Endothelial cell (in vitro differentiated cells): ENCODE data around the gene KCNH3. TPM values are rescaled to one million over a fixed set of nuclear protein-coding genes. Genes with fewer than 3 reads are reported as not detected.

Experiments used
- DNase-seq: peaks from one replicate; pipeline ENCODE4 v3.0.0; 2021; ENCODE audit warnings: low spot score
- H3K27ac Mint-ChIP-seq: one replicate; pipeline ENCODE4 v1.8.0; 2021; ENCODE audit warnings: mixed read lengths, inconsistent platforms; ENCODE audit not compliant: unreplicated experiment
- H3K27me3 Mint-ChIP-seq: one replicate; pipeline ENCODE4 v1.8.0; 2021; ENCODE audit warnings: mild to moderate bottlenecking, moderate library complexity, mixed read lengths, inconsistent platforms; ENCODE audit not compliant: unreplicated experiment
- H3K36me3 Mint-ChIP-seq: one replicate; pipeline ENCODE4 v1.8.0; 2021; ENCODE audit warnings: mild to moderate bottlenecking, low read depth, mixed read lengths, inconsistent platforms; ENCODE audit not compliant: unreplicated experiment
- H3K4me1 Mint-ChIP-seq: one replicate; pipeline ENCODE4 v1.8.0; 2021; ENCODE audit warnings: mild to moderate bottlenecking, mixed read lengths, inconsistent platforms; ENCODE audit not compliant: unreplicated experiment
- H3K4me3 Mint-ChIP-seq: one replicate; pipeline ENCODE4 v1.8.0; 2021; ENCODE audit warnings: mild to moderate bottlenecking, mixed read lengths, inconsistent platforms; ENCODE audit not compliant: unreplicated experiment
- H3K9me3 Mint-ChIP-seq: one replicate; pipeline ENCODE4 v1.8.0; 2021; ENCODE audit warnings: mixed read lengths, inconsistent platforms; ENCODE audit not compliant: unreplicated experiment
- total RNA-seq: library from RNA; stranded (reverse); fragmentation: NEBNext Ultra II Directional; extraction: Animal tissue kit (Norgen Biotek cat#: 25700); gene quantifications from one replicate; pipeline ENCODE4 v1.2.1, GENCODE V29; 2021; ENCODE audit not compliant: unreplicated experiment
- TF ChIP-seq, protein P1 (sequence below): fragments of 200-600 bp; sonication (generic); IDR thresholded peaks from one replicate; pipeline ENCODE4 v1.5.0; 2021; ENCODE audit warnings: antibody characterized with exemption; ENCODE audit not compliant: unreplicated experiment

The KCNH3 gene
- total RNA-seq, 1 donor from 2014 or later, result 0.15 TPM

DNA sequence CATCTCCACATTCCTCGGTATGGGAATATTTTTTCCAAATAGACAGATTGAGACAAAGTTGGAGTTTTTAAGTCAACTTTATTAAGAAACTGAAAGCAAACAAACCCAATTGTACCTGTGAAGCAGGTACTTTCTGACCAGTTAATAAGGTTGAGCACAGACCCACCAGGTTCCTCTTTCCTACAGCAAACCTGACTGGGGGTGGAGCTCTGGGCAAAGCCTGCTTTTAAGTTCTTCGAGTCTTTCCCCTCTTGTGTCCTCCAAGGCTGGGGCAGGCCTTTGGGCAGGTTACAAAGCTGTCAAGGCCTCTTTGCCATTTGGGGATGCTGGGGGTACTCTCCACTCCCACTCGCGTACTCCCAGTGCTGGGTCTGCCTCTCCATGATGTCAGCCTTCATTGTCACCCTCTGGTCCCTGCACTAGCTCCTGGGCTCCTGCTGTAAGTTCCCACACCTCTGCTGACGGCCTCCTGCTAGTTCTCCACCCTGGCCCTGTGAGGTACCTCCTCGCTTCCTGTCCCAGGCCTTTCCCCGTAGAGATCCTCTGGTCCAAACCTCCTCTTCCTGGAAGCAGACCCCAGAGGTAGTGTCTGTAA is 3.2 kb downstream of the KCNH3 start:
- TF ChIP-seq, protein P1, sequence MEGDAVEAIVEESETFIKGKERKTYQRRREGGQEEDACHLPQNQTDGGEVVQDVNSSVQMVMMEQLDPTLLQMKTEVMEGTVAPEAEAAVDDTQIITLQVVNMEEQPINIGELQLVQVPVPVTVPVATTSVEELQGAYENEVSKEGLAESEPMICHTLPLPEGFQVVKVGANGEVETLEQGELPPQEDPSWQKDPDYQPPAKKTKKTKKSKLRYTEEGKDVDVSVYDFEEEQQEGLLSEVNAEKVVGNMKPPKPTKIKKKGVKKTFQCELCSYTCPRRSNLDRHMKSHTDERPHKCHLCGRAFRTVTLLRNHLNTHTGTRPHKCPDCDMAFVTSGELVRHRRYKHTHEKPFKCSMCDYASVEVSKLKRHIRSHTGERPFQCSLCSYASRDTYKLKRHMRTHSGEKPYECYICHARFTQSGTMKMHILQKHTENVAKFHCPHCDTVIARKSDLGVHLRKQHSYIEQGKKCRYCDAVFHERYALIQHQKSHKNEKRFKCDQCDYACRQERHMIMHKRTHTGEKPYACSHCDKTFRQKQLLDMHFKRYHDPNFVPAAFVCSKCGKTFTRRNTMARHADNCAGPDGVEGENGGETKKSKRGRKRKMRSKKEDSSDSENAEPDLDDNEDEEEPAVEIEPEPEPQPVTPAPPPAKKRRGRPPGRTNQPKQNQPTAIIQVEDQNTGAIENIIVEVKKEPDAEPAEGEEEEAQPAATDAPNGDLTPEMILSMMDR, result no peak
- Mint-ChIP-seq H3K9me3 (no peaks in the 10 kb centered on the region), H3K36me3 (peaks cover 6% of the 10 kb centered on the region), H3K4me3 (no peak overlapping the region), H3K4me1 (peaks cover 16% of the 10 kb centered on the region), H3K27me3 (peaks cover 57% of the 10 kb centered on the region), H3K27ac (no peak overlapping the region)
- DNase-seq, result no peak

DNA sequence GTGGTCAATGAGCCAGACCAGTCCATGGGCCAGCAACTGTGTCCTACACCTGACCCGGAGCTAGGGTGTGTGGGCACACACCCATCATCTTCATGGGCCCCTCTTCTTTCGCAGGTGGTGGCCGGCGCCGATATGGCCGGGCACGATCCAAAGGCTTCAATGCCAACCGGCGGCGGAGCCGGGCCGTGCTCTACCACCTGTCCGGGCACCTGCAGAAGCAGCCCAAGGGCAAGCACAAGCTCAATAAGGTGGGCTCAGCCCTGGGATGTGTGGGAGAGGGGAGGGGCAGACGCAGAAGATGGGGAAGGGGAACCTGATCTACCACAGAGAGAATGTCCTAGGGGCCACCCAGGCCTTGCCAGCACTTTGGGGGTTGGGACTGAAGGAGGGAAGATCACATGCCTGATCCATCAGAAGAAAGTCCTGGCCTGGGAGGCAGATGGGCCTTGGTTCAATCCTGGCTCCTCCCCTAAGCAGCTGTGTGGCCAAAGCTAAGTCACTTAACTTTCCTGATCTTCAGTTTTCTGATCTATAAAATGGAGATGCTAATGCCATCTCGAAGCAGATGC is 3.8 kb downstream of the KCNH3 start:
- no peak for DNase-seq
- peaks cover 60% of the 10 kb centered on the region for H3K27me3 Mint-ChIP-seq
- no peak overlapping the region for H3K4me3 Mint-ChIP-seq
- no peaks in the 10 kb centered on the region for H3K9me3 Mint-ChIP-seq
- no peak overlapping the region for H3K27ac Mint-ChIP-seq
- TF ChIP-seq, protein P1, result no peak
- peaks cover 6% of the 10 kb centered on the region for H3K36me3 Mint-ChIP-seq
- H3K4me1 Mint-ChIP-seq, result peaks cover 16% of the 10 kb centered on the region

DNA sequence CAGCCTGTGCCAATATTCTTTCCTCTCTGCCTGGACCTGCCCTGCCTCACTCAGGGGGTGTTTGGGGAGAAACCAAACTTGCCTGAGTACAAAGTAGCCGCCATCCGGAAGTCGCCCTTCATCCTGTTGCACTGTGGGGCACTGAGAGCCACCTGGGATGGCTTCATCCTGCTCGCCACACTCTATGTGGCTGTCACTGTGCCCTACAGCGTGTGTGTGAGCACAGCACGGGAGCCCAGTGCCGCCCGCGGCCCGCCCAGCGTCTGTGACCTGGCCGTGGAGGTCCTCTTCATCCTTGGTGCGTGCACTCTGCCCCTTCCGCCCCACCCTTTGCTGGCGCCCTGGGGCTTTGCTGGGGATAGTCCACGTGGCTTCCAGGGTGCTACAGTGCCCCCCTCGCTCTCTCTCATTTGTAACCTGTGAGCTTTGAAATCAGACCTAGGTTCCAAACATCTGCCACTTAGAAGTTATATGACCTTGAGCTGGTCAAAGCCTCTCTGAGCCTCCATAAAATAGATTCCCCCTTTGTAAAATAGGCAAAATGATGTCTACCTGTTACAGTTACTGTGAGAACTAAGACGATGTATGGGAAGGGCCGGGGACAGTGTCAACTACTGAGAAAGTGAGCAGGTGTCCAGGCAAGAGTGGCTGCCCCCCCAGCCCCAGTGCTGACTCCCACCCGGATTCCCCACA is 4.5 kb downstream of the KCNH3 start:
- Mint-ChIP-seq H3K4me1 (peaks cover 16% of the 10 kb centered on the region), H3K27me3 (peaks cover 57% of the 10 kb centered on the region), H3K9me3 (no peaks in the 10 kb centered on the region), H3K4me3 (peak overlapping the region; percentile 31), H3K36me3 (peaks cover 6% of the 10 kb centered on the region), H3K27ac (no peak overlapping the region)
- TF ChIP-seq, protein P1, result no peak
- no peak for DNase-seq

DNA sequence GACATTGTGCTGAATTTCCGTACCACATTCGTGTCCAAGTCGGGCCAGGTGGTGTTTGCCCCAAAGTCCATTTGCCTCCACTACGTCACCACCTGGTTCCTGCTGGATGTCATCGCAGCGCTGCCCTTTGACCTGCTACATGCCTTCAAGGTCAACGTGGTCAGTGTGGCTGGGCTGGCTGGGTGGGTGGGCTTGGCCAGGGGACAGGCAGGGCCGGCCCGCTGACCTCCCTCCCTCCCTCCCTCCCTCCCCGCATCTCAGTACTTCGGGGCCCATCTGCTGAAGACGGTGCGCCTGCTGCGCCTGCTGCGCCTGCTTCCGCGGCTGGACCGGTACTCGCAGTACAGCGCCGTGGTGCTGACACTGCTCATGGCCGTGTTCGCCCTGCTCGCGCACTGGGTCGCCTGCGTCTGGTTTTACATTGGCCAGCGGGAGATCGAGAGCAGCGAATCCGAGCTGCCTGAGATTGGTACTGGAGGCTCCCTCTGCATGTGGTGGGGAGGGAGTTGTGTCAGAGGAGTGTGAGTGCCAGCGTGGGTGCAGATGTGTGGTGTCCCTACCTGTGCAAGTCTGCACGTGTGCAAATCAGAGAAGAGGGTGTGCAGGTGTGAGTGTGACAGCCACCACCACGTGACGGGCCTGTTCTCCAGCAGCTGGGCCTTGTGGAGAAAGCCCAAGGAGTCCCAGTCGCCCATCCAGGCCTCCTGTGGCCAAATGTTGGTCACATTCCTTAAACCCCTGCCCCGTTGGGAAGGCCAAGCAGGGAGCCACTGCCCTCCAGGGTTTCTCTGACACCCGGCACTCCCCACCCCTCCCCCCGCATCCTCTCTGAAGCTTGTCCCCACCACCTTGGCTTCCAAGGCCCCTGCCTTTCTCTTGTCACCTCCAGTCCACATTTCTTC is 5.3 kb downstream of the KCNH3 start:
- TF ChIP-seq, protein P1, result no peak
- no peaks in the 10 kb centered on the region for H3K9me3 Mint-ChIP-seq
- H3K27me3 Mint-ChIP-seq, result peaks cover 60% of the 10 kb centered on the region
- peaks cover 6% of the 10 kb centered on the region for H3K36me3 Mint-ChIP-seq
- peaks cover 16% of the 10 kb centered on the region for H3K4me1 Mint-ChIP-seq
- no peak overlapping the region for H3K27ac Mint-ChIP-seq
- peak overlapping the region; percentile 16 for H3K4me3 Mint-ChIP-seq
- no peak for DNase-seq
